ENCODE measurements around the gene OR2A2.

OR2A2 gene

DNA sequence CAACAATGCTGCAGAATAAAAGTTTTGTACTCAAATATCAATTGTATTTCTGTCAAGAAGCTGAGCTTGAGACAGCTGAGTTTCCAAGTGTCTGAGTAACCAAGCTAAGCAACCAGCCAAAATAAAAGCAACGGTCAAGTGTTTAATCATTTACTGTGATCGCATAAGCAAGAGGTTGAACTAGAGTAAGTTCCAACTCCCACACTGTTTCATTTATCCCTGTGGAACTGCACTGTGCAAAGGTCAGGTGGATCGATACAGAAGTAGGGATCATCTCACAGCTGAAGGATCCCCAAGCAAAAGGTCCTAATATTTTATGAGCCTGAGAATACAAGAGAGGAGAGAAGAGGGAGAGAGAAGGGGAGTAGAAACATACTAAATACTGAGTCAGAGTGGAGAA lies 35.0 kb downstream of the OR2A2 start:
- no peak for DNase-seq

GRCh38 chr7:144148224-144148827 lies 38.9 kb downstream of the OR2A2 start:
- no peak for DNase-seq

GRCh38 chr7:144158861-144159260 lies 49.5 kb downstream of the OR2A2 start:
- no peak for DNase-seq

Measured in stimulated activated naive CD4-positive, alpha-beta T cell treated with Interleukin-2 at 50 U/mL for 16 hours (primary cell).